RKO (cell line): ENCODE measurements around the gene SRPK2.
A peak's percentile ranks its signal among the peaks of the same experiment; 100 is the strongest.

Experiments used
- DNase-seq: peaks from one replicate; pipeline ENCODE4 v3.0.0-alpha.2; 2016; ENCODE audit warnings: low spot score

The SRPK2 gene

DNA sequence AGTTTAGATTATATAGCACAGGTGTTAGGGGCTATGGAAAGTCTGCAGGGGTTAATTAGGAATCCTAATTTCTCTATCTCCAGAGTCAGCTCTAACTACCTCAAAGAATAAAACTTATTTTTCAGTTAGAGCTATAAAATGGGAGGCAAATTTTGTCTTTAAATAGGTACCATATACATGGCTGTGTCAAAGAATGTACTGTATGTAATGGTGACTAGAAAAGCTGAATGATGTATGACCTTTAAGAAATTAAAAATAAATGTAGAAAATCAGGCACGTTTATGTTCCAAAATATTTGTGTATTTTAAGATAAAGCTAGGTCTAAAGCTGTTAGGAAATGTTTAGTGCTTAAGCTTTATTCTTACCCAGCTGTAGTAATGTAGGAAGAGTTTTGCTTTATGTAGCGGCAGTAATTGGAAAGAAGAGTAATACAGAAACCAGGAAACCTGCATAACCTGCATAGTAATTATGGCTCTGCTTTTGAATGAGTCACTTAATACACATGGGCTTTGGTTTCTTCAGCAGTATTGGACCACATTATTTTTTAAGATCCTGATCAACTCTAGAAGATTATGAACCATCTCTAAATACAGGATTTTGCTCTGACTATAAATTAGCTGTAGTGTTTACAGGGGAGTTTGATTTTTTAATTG is 289.7 kb downstream of the SRPK2 start:
- DNase-seq: no peak

DNA sequence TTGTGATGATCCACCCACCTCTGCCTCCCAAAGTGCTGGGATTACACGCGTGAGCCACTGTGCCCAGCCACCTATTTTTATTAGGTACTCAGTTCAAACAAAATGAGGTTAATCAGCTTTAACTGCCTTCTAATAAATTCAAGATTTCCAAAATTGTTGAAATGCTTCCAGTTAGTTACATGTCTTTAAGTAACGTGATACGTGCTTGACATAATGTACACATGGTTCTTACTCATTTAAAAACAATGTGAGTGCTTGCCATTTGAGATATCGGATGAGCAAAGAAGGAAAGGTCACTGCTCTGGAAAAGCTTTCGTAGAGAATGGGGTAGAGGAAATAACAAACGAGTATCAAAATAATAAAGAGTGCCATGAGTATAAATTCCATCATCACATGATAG is 291.1 kb downstream of the SRPK2 start:
- peak; percentile 37 for DNase-seq

- no peak for DNase-seq
Observed at GRCh38 chr7:105096306-105096705, 292.4 kb downstream of the SRPK2 start.

DNA sequence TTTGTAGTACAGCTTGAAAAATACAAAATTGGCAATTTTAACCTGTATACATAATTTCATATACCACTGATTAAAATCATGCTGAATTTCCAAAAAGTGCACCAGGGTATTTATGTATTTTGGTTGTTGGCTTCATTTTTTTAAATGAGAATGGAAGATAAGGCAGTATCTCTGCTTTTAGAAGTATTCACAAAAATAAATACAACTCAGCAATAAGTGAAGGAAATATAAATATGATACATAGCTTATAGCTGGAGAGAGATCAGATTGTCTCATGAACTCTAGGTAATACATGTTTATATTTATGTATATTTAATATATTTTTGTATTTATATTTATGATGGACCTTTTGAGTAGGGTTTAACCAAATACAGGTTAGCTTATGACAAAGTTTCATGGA is 293.8 kb downstream of the SRPK2 start:
- no peak for DNase-seq

DNA sequence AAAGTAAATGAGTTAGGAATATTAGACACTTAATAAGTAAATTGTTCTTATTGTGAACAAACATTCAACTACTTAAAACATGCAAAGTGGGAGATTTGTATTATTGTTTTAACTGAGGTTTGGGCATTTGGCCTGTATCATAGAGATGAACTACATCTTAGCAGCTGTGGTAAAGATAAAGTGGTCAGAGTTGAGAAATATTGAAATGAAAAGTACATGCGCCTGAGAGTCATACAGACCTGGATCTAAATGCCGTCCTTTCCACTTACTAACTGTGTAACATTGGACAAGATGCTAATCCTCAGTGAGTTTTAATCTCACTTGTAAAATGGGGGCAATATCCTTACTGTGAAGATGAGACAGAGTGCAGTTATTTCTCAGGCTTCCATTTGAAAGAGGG is 300.3 kb downstream of the SRPK2 start:
- no peak for DNase-seq

DNA sequence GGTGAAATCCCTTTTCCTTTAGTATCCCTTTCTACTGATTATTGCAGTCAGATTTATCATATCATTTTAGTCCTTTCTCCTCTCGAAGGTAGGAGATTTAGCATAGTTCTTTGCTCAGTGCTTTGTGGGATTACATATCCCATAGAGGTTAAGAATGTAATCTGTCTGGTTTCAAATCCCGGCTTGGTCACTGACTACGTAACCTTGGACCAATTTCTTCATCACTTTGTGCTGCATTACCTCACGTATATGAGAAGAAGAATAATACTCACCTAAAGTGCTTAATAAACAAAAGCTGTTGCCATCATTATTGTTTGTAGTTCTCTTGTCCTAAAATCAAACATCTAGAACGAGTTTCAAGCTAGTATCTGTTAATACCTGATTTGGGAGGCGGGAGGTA is 300.7 kb downstream of the SRPK2 start:
- DNase-seq: no peak

DNA sequence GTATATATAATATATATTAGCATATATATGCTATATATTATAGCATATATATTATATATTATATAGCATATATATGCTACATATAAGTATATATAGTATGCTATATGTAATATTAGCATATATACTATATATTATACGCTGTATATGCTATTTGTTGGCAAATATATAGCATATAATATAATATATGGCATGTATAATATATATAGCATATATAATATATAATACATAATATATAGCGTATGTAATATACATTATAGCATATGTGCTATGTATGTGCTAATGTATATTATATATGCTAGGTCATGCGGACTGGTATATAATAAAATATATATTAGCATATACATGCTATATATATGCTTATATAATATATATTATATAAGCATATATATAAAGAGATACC is 301.9 kb downstream of the SRPK2 start:
- no peak for DNase-seq

- DNase-seq: no peak
Observed at GRCh38 chr7:105084581-105084980, 304.1 kb downstream of the SRPK2 start.

- DNase-seq: no peak
Observed at GRCh38 chr7:105079348-105079747, 309.4 kb downstream of the SRPK2 start.

GRCh38 chr7:105073143-105073542 is 315.6 kb downstream of the SRPK2 start:
- DNase-seq: no peak

- DNase-seq: no peak
Observed at GRCh38 chr7:105068886-105069285, 319.8 kb downstream of the SRPK2 start.

- no peak for DNase-seq
Observed at GRCh38 chr7:105067691-105068090, 321.0 kb downstream of the SRPK2 start.
